Osteoblast (primary cell): ENCODE measurements around the gene PTPRN2. TPM values are rescaled to one million over a fixed set of nuclear protein-coding genes. Genes with fewer than 3 reads are reported as not detected.

Source experiments
- DNase-seq: peaks from one replicate; pipeline ENCODE4 v3.0.0; 2011; ENCODE audit warnings: low spot score, mixed read lengths; ENCODE audit not compliant: insufficient read length; ENCODE audit errors: missing footprints
- H2AFZ ChIP-seq: 2 replicates; pipeline ENCODE4 v1.6.0; 2011; ENCODE audit warnings: mild to moderate bottlenecking, low read length
- H3K27ac ChIP-seq: 2 replicates; pipeline ENCODE4 v1.5.1; 2011; ENCODE audit warnings: mild to moderate bottlenecking, low read depth, low read length, moderate library complexity
- H3K27me3 ChIP-seq: 2 replicates; pipeline ENCODE4 v1.6.0; 2012; ENCODE audit warnings: mild to moderate bottlenecking, control low read depth, inconsistent platforms, low read length, moderate library complexity; ENCODE audit not compliant: insufficient read depth
- H3K36me3 ChIP-seq: 2 replicates; pipeline ENCODE4 v1.5.1; 2011; ENCODE audit warnings: mild to moderate bottlenecking, low read length, control low read depth, moderate library complexity; ENCODE audit not compliant: insufficient read depth
- H3K4me1 ChIP-seq: 2 replicates; pipeline ENCODE4 v1.5.1; 2011; ENCODE audit warnings: mild to moderate bottlenecking, low read length, control low read depth, moderate library complexity; ENCODE audit not compliant: insufficient read depth
- H3K4me2 ChIP-seq: 2 replicates; pipeline ENCODE4 v1.6.0; 2011; ENCODE audit warnings: mild to moderate bottlenecking, low read length; ENCODE audit not compliant: insufficient read depth
- H3K4me3 ChIP-seq: fragments of 200-600 bp; sonication (generic); 3 replicates; pipeline ENCODE4 v1.5.1; 2012; ENCODE audit warnings: mild to moderate bottlenecking, low read length, inconsistent platforms; ENCODE audit not compliant: insufficient read depth
- H3K79me2 ChIP-seq: 2 replicates; pipeline ENCODE4 v1.6.0; 2012; ENCODE audit warnings: mild to moderate bottlenecking, low read length, control low read depth, inconsistent platforms; ENCODE audit not compliant: insufficient read depth
- H3K9me3 ChIP-seq: 2 replicates; pipeline ENCODE4 v1.5.1; 2011; ENCODE audit warnings: low read depth, low read length, control low read depth
- H4K20me1 ChIP-seq: 2 replicates; pipeline ENCODE4 v1.6.0; 2012; ENCODE audit warnings: mild to moderate bottlenecking, low read length, control low read depth; ENCODE audit not compliant: insufficient read depth
- total RNA-seq: library from RNA; depleted of rRNA; stranded (reverse); fragments of >200 nt; gene quantifications from 2 replicates; pipeline ENCODE4 v1.2.3, GENCODE V29; 2012
- TF ChIP-seq, protein P1 (sequence below): IDR thresholded peaks from 2 replicates; pipeline ENCODE4 v1.5.1; 2011; ENCODE audit warnings: mild to moderate bottlenecking, low read depth, low read length, moderate library complexity; ENCODE audit errors: extremely low read depth

Gene PTPRN2
- total RNA-seq, 1 donor, result 0.36 TPM

- no peaks in the 10 kb centered on the region for H3K27me3 ChIP-seq
- TF ChIP-seq, protein P1, sequence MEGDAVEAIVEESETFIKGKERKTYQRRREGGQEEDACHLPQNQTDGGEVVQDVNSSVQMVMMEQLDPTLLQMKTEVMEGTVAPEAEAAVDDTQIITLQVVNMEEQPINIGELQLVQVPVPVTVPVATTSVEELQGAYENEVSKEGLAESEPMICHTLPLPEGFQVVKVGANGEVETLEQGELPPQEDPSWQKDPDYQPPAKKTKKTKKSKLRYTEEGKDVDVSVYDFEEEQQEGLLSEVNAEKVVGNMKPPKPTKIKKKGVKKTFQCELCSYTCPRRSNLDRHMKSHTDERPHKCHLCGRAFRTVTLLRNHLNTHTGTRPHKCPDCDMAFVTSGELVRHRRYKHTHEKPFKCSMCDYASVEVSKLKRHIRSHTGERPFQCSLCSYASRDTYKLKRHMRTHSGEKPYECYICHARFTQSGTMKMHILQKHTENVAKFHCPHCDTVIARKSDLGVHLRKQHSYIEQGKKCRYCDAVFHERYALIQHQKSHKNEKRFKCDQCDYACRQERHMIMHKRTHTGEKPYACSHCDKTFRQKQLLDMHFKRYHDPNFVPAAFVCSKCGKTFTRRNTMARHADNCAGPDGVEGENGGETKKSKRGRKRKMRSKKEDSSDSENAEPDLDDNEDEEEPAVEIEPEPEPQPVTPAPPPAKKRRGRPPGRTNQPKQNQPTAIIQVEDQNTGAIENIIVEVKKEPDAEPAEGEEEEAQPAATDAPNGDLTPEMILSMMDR, result no peak
- H4K20me1 ChIP-seq, result no peaks in the 10 kb centered on the region
- no peak overlapping the region for H3K4me3 ChIP-seq
- no peaks in the 10 kb centered on the region for H3K9me3 ChIP-seq
- no peaks in the 10 kb centered on the region for H3K4me1 ChIP-seq
- no peaks in the 10 kb centered on the region for H3K36me3 ChIP-seq
- no peak overlapping the region for H3K4me2 ChIP-seq
- peak; percentile 75 for DNase-seq
- no peaks in the 10 kb centered on the region for H3K79me2 ChIP-seq
- H3K27ac ChIP-seq, result no peak overlapping the region
- no peak overlapping the region for H2AFZ ChIP-seq
These were observed 974.7 kb downstream of the PTPRN2 start for GRCh38 chr7:157612664-157613561.

GRCh38 chr7:157612009-157612663 is 975.5 kb downstream of the PTPRN2 start:
- H3K4me3 ChIP-seq, result no peak overlapping the region
- TF ChIP-seq, protein P1, result no peak
- no peak overlapping the region for H2AFZ ChIP-seq
- no peaks in the 10 kb centered on the region for H3K4me1 ChIP-seq
- H4K20me1 ChIP-seq, result no peaks in the 10 kb centered on the region
- H3K27ac ChIP-seq, result no peak overlapping the region
- no peaks in the 10 kb centered on the region for H3K9me3 ChIP-seq
- H3K27me3 ChIP-seq, result no peaks in the 10 kb centered on the region
- peak; percentile 71 for DNase-seq
- no peaks in the 10 kb centered on the region for H3K36me3 ChIP-seq
- H3K79me2 ChIP-seq, result no peaks in the 10 kb centered on the region
- H3K4me2 ChIP-seq, result no peak overlapping the region

DNA sequence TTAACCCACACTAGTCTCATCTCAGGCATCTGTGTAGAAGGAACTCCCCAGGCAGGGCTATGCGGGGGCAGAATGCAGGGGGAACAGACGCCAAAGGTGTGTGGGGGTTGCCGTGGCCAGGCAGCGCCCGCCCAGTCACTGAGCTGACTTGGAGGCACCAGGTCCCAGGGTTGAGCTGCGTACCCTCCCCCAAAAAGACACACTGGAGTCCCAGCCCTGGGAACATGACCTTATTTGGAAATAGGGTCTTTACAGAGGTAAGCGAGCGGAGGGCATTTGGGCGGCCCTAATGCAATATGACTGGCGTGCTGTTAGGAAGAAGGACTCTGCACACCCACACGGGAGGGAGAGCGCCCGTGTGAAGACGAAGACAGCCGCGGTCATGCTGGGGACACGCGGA is 976.3 kb downstream of the PTPRN2 start:
- Histone ChIP-seq H3K27ac (no peak overlapping the region), H3K4me2 (no peak overlapping the region), H3K79me2 (no peaks in the 10 kb centered on the region), H3K27me3 (no peaks in the 10 kb centered on the region), H4K20me1 (no peaks in the 10 kb centered on the region), H3K36me3 (no peaks in the 10 kb centered on the region), H3K4me3 (no peak overlapping the region), H2AFZ (no peak overlapping the region), H3K4me1 (no peaks in the 10 kb centered on the region), H3K9me3 (no peaks in the 10 kb centered on the region)
- peak; percentile 32 for DNase-seq
- TF ChIP-seq, protein P1, result no peak

GRCh38 chr7:157610671-157611295 is 976.8 kb downstream of the PTPRN2 start:
- DNase-seq, result peak; percentile 83
- Histone ChIP-seq H3K9me3 (no peaks in the 10 kb centered on the region), H3K4me3 (no peak overlapping the region), H3K79me2 (no peaks in the 10 kb centered on the region), H3K4me1 (no peaks in the 10 kb centered on the region), H2AFZ (no peak overlapping the region), H3K4me2 (no peak overlapping the region), H4K20me1 (no peaks in the 10 kb centered on the region), H3K27ac (no peak overlapping the region), H3K27me3 (no peaks in the 10 kb centered on the region), H3K36me3 (no peaks in the 10 kb centered on the region)
- TF ChIP-seq, protein P1, result no peak
